Panc1 (cell line): ENCODE results near the gene F2R. TPM values are rescaled to one million over a fixed set of nuclear protein-coding genes. Genes with fewer than 3 reads are reported as not detected.

Experiments used
- ATAC-seq: fragments of 200-7000 bp; cut with Tn5 transposase; 2 replicates; pipeline ENCODE4 v1.9.1; 2020; ENCODE audit warnings: mild to moderate bottlenecking, moderate library complexity
- BruUV-seq: library from RNA; stranded (reverse); fragments of 400-500 nt; replicated peaks from 2 replicates; lab custom pipeline; 2021; lab: Mats Ljungman, UMichigan
- CTCF ChIA-PET: fragments of 300-600 bp; sonication (Branson Sonifier 250); formaldehyde crosslinking; loops from one replicate; lab custom pipeline; 2022; ENCODE audit warnings: antibody characterized with exemption; lab: Charles Lee
- POLR2A ChIA-PET: fragments of 300-600 bp; sonication (Branson Sonifier 250); formaldehyde crosslinking; loops from one replicate; lab custom pipeline; 2022; ENCODE audit warnings: antibody characterized with exemption; lab: Charles Lee
- DNase-seq: peaks from one replicate; pipeline ENCODE4 v3.0.0-alpha.2; 2010; ENCODE audit warnings: low read depth, low spot score
- H3K27ac ChIP-seq: 2 replicates; pipeline ENCODE4 v1.5.1; 2011; ENCODE audit warnings: mild to moderate bottlenecking, low read length, inconsistent platforms
- H3K27me3 ChIP-seq: fragments of 200-500 bp; sonication (Bioruptor generic); 2 replicates; pipeline ENCODE4 v1.6.0; 2014; ENCODE audit warnings: low read length, inconsistent platforms; ENCODE audit not compliant: control insufficient read depth, insufficient read depth
- H3K36me3 ChIP-seq: fragments of 200-500 bp; sonication (Bioruptor generic); 2 replicates; pipeline ENCODE4 v1.5.1; 2014; ENCODE audit warnings: inconsistent platforms, mild to moderate bottlenecking, low read length, moderate library complexity; ENCODE audit not compliant: control insufficient read depth, insufficient read depth
- H3K4me1 ChIP-seq: 2 replicates; pipeline ENCODE4 v1.5.1; 2011; ENCODE audit warnings: inconsistent platforms, mild to moderate bottlenecking, low read length, moderate library complexity; ENCODE audit not compliant: control insufficient read depth, insufficient read depth
- H3K4me3 ChIP-seq, 2 experiments: 2 replicates each; pipeline ENCODE4 v1.5.1; 2011 to 2012; ENCODE audit warnings: low read depth in 2 of 2, low read length in 2 of 2, mild to moderate bottlenecking in 2 of 2, inconsistent platforms in 1 of 2, moderate library complexity in 1 of 2
- H3K9me3 ChIP-seq: fragments of 200-500 bp; sonication (Bioruptor generic); 2 replicates; pipeline ENCODE4 v1.5.1; 2014; ENCODE audit warnings: low read depth, mild to moderate bottlenecking, inconsistent platforms, low read length, moderate library complexity; ENCODE audit not compliant: control insufficient read depth, insufficient read depth
- CTCF ChIP-seq: fragments of 450-650 bp; IDR thresholded peaks from 2 replicates; pipeline ENCODE4 v1.5.1; 2017; ENCODE audit warnings: mild to moderate bottlenecking
- POLR2AphosphoS5 ChIP-seq: IDR thresholded peaks from 2 replicates; pipeline ENCODE4 v1.6.1; 2012; ENCODE audit warnings: mild to moderate bottlenecking, low read depth, low read length, moderate library complexity
- REST ChIP-seq, 2 experiments: IDR thresholded peaks; 2 replicates each; pipeline ENCODE4 v1.6.1; 2011 to 2012; ENCODE audit warnings: low read depth in 2 of 2, control low read depth in 1 of 2, low read length in 1 of 2, mild to moderate bottlenecking in 1 of 2, moderate library complexity in 1 of 2; ENCODE audit not compliant: insufficient read depth in 1 of 2
- SIN3A ChIP-seq: IDR thresholded peaks from 2 replicates; pipeline ENCODE4 v1.6.1; 2012; ENCODE audit warnings: low read depth, mild to moderate bottlenecking, low read length, moderate library complexity, borderline replicate concordance; ENCODE audit not compliant: insufficient read depth
- TCF7L2 ChIP-seq: IDR thresholded peaks from 2 replicates; pipeline ENCODE4 v1.6.1; 2011; ENCODE audit warnings: mild to moderate bottlenecking, low read depth, low read length, inconsistent platforms
- in situ Hi-C: cut with HindIII; loops from 2 replicates; pipeline ENCODE4 v1.10.0; 2016; ENCODE audit warnings: low sequenced_read_pairs, low pct_unique_long_range_greater_than_20kb
- intact Hi-C: fragments of 100-400 bp; cut with micrococcal nuclease; formaldehyde crosslinking; loops from one replicate; pipeline ENCODE4 v1.10.0; 2022; ENCODE audit not compliant: unreplicated experiment
- total RNA-seq: library from RNA; stranded (reverse); gene quantifications from one replicate; pipeline ENCODE4 v1.2.1, GENCODE V29; 2021; ENCODE audit not compliant: unreplicated experiment

Gene F2R
- total RNA-seq, 1 experiment from 2014 or later, result 26.0 TPM

GRCh38 chr5:76717222-76718083, 1.5 kb downstream of the F2R start:
- no TSS peak for BruUV-seq
- TF ChIP-seq CTCF (no peak), SIN3A (no peak), REST (IDR thresholded peaks at IDR 0.05; ENCODE audit: insufficient read depth in 1 of 2, low read depth in 2 of 2, low read length in 1 of 2) (no peak), TCF7L2 (no peak), POLR2AphosphoS5 (no peak)

GRCh38 chr5:76718381-76718832, 2.5 kb downstream of the F2R start:
- intact Hi-C loops, result loop anchor here (5.0 kb wide), 1 partner anchor 49 kb away; no protein-coding TSS in a partner anchor
- TF ChIP-seq TCF7L2, result no peak
- no peak for TF ChIP-seq CTCF
- no peak for TF ChIP-seq POLR2AphosphoS5
- no peak for TF ChIP-seq REST (IDR thresholded peaks at IDR 0.05; ENCODE audit: insufficient read depth in 1 of 2, low read depth in 2 of 2, low read length in 1 of 2)
- TF ChIP-seq SIN3A, result no peak
- ChIA-PET POLR2A (no interaction called here), CTCF (no interaction called here)
- Histone ChIP-seq H3K36me3 (no peaks in the 10 kb centered on the region), H3K9me3 (no peaks in the 10 kb centered on the region), H3K4me3 (peak overlapping the region in 1 of 2 experiments; percentile 83; a peak in 1 of 4 replicates), H3K27me3 (peaks cover 2% of the 10 kb centered on the region; the same call in 1 of the 2 replicates), H3K4me1 (peaks cover 16% of the 10 kb centered on the region; the same call in 1 of the 2 replicates), H3K27ac (no peak overlapping the region)
- in situ Hi-C loops, result no loop called here
- DNase-seq, result no peak
- BruUV-seq, result no TSS peak
- ATAC-seq, result no peak

More at GRCh38 chr5:76717222-76718083, 1.5 kb downstream of the F2R start:
- ChIA-PET CTCF (interaction anchor here (1.0 kb wide), 1 partner anchor 57 kb away, joined by 4 read pairs; no protein-coding TSS in a partner anchor), POLR2A (interaction anchor here (0.5 to 0.6 kb wide), 2 partner anchors 260 to 1128 kb away, joined by 3 to 5 read pairs; no protein-coding TSS in a partner anchor)
- no peak for DNase-seq
- H3K27me3 ChIP-seq, result peaks cover 2% of the 10 kb centered on the region; the same call in 1 of the 2 replicates
- peak overlapping the region; percentile 83 to 91 for H3K4me3 ChIP-seq
- intact Hi-C loops (loop anchor here (5.0 kb wide), 1 partner anchor 50 kb away; no protein-coding TSS in a partner anchor), in situ Hi-C loops (no loop called here)
- peaks cover 16% of the 10 kb centered on the region; the same call in 1 of the 2 replicates for H3K4me1 ChIP-seq
- H3K36me3 ChIP-seq, result no peaks in the 10 kb centered on the region
- H3K27ac ChIP-seq, result peak overlapping the region; percentile 80; the same call in 1 of the 2 replicates
- H3K9me3 ChIP-seq, result no peaks in the 10 kb centered on the region
- no peak for ATAC-seq
